GM12874 (cell line): ENCODE results near the gene ECEL1.
A peak's percentile ranks its signal among the peaks of the same experiment; 100 is the strongest.

Source experiments
- CTCF ChIP-seq: IDR thresholded peaks from 2 replicates; pipeline ENCODE4 v1.5.1; 2011; ENCODE audit warnings: low read depth, mild to moderate bottlenecking, control low read depth, low read length, moderate library complexity; ENCODE audit not compliant: insufficient read depth

Gene ECEL1

GRCh38 chr2:232439758-232440135, 47.9 kb downstream of the ECEL1 start:
- 0 out of 2 replicates have a peak, but pooled peaks have one; percentile 18 for TF ChIP-seq CTCF

GRCh38 chr2:232438951-232439757, 48.5 kb downstream of the ECEL1 start:
- TF ChIP-seq CTCF, result 0 out of 2 replicates have a peak, but pooled peaks have one; percentile 41

- TF ChIP-seq CTCF, result no peak
Measured at GRCh38 chr2:232438091-232438490, 49.5 kb downstream of the ECEL1 start.

- TF ChIP-seq CTCF, result no peak
Measured at GRCh38 chr2:232437195-232437571, 50.5 kb downstream of the ECEL1 start.

- no peak for TF ChIP-seq CTCF
Measured at GRCh38 chr2:232436381-232437194, 51.0 kb downstream of the ECEL1 start.

GRCh38 chr2:232435805-232436204, 51.8 kb downstream of the ECEL1 start:
- TF ChIP-seq CTCF, result no peak

- no peak for TF ChIP-seq CTCF
Measured at GRCh38 chr2:232435375-232435648, 52.3 kb downstream of the ECEL1 start.
